Ascending aorta (tissue), 2 donors: ENCODE data around the gene PRR36. TPM values are rescaled to one million over a fixed set of nuclear protein-coding genes. Genes with fewer than 3 reads are reported as not detected.

Source experiments
- DNase-seq, 2 donors: peaks; one replicate each; pipeline ENCODE4 v3.0.0-alpha.2; 2019; ENCODE audit warnings: low spot score in 2 of 2
- H3K27ac ChIP-seq, 2 donors: fragments of 200-600 bp; sonication (generic); one replicate each; pipeline ENCODE4 v1.5.1; 2016 to 2017; ENCODE audit warnings: mild to moderate bottlenecking in 1 of 2
- H3K27me3 ChIP-seq: fragments of 200-600 bp; sonication (generic); one replicate; pipeline ENCODE4 v1.5.1; 2017
- H3K36me3 ChIP-seq, 2 donors: fragments of 200-600 bp; sonication (generic); one replicate each; pipeline ENCODE4 v1.5.1; 2016
- H3K4me1 ChIP-seq, 2 donors: fragments of 200-600 bp; sonication (generic); one replicate each; pipeline ENCODE4 v1.5.1; 2016 to 2017; ENCODE audit warnings: mild to moderate bottlenecking in 1 of 2
- H3K4me3 ChIP-seq, 2 donors: fragments of 200-600 bp; sonication (generic); one replicate each; pipeline ENCODE4 v1.5.1; 2016 to 2017; ENCODE audit warnings: mild to moderate bottlenecking in 1 of 2
- H3K9me3 ChIP-seq, 2 donors: fragments of 200-600 bp; sonication (generic); one replicate each; pipeline ENCODE4 v1.5.1; 2016
- CTCF ChIP-seq, 3 experiments: fragments of 200-600 bp in 2 of 3; fragments of 450-650 bp in 1 of 3; sonication (generic) in 2 of 3; IDR thresholded peaks; one replicate each; pipeline ENCODE4 v1.5.1; 2016 to 2019; ENCODE audit warnings: antibody characterized with exemption in 3 of 3, mild to moderate bottlenecking in 1 of 3, moderate library complexity in 1 of 3
- intact Hi-C: fragments of 100-400 bp; cut with DNase I; formaldehyde crosslinking; loops from one replicate; pipeline ENCODE4 v1.15.1; 2023
- total RNA-seq: library from RNA; depleted of rRNA; stranded (reverse); fragments of >200 nt; gene quantifications from one replicate; pipeline ENCODE4 v1.1.0, GENCODE V29; 2016

The PRR36 gene
- total RNA-seq, 1 donor from 2014 or later = not detected

- DNase-seq = no peak
- Histone ChIP-seq H3K36me3 (no peaks in the 10 kb centered on the region), H3K4me1 (peaks cover 13 to 17% of the 10 kb centered on the region in 2 donors), H3K9me3 (no peaks in the 10 kb centered on the region), H3K27me3 (peaks cover 18% of the 10 kb centered on the region), H3K27ac (no peak overlapping the region), H3K4me3 (peak overlapping the region; percentile 18 to 30)
- TF ChIP-seq CTCF (IDR thresholded peaks at IDR 0.05) = no peak
- intact Hi-C loops = no loop called here
These were observed 700 bp downstream of the PRR36 start for GRCh38 chr19:7873304-7874075.

GRCh38 chr19:7872306-7873204, 1.6 kb downstream of the PRR36 start:
- Histone ChIP-seq H3K27ac (no peak overlapping the region), H3K9me3 (no peaks in the 10 kb centered on the region), H3K4me1 (peaks cover 15 to 19% of the 10 kb centered on the region in 2 donors), H3K27me3 (peaks cover 20% of the 10 kb centered on the region), H3K36me3 (no peaks in the 10 kb centered on the region), H3K4me3 (peak overlapping the region in 1 of 2 donors; percentile 47)
- no peak for TF ChIP-seq CTCF (IDR thresholded peaks at IDR 0.05)
- no peak for DNase-seq
- intact Hi-C loops = no loop called here

GRCh38 chr19:7871437-7872305, 2.5 kb downstream of the PRR36 start:
- no peak overlapping the region for H3K27ac ChIP-seq
- H3K4me1 ChIP-seq = peaks cover 15 to 19% of the 10 kb centered on the region in 2 donors
- H3K36me3 ChIP-seq = no peaks in the 10 kb centered on the region
- no peak for TF ChIP-seq CTCF (IDR thresholded peaks at IDR 0.05)
- intact Hi-C loops = no loop called here
- peak; percentile 36 to 80 for DNase-seq
- peaks cover 20% of the 10 kb centered on the region for H3K27me3 ChIP-seq
- peak overlapping the region in 1 of 2 donors; percentile 47 for H3K4me3 ChIP-seq
- H3K9me3 ChIP-seq = no peaks in the 10 kb centered on the region

GRCh38 chr19:7870571-7871436, 3.4 kb downstream of the PRR36 start:
- intact Hi-C loops = no loop called here
- TF ChIP-seq CTCF (IDR thresholded peaks at IDR 0.05) = no peak
- H3K27ac ChIP-seq = no peak overlapping the region
- no peaks in the 10 kb centered on the region for H3K36me3 ChIP-seq
- peaks cover 15 to 19% of the 10 kb centered on the region in 2 donors for H3K4me1 ChIP-seq
- no peaks in the 10 kb centered on the region for H3K9me3 ChIP-seq
- no peak overlapping the region for H3K4me3 ChIP-seq
- H3K27me3 ChIP-seq = peaks cover 20% of the 10 kb centered on the region
- no peak for DNase-seq
